Central memory CD8-positive, alpha-beta T cell (primary cell): ENCODE measurements around the gene SLC19A1.

Experiments used
- ATAC-seq: fragments of 150-1000 bp; cut with Tn5 transposase; replicated peaks from 2 replicates; pipeline ENCODE4 v1.10.0; 2022; ENCODE audit warnings: mild to moderate bottlenecking, moderate FRiP score, moderate number of reproducible peaks; ENCODE audit not compliant: poor library complexity, severe bottlenecking; ENCODE audit errors: extremely low read depth
- DNase-seq, 2 donors: peaks; one replicate each; pipeline ENCODE4 v3.0.0; 2021; ENCODE audit warnings: low spot score in 2 of 2
- H3K27ac Mint-ChIP-seq: one replicate; pipeline ENCODE4 v1.8.0; 2022; ENCODE audit warnings: low read depth, mild to moderate bottlenecking, moderate library complexity, mixed read lengths
- H3K27me3 Mint-ChIP-seq: one replicate; pipeline ENCODE4 v1.8.0; 2022; ENCODE audit warnings: mixed read lengths
- H3K36me3 Mint-ChIP-seq: one replicate; pipeline ENCODE4 v1.8.0; 2022; ENCODE audit warnings: mild to moderate bottlenecking, moderate library complexity, mixed read lengths; ENCODE audit not compliant: insufficient read depth
- H3K4me1 Mint-ChIP-seq: one replicate; pipeline ENCODE4 v1.8.0; 2022; ENCODE audit warnings: mixed read lengths
- H3K4me3 Mint-ChIP-seq: one replicate; pipeline ENCODE4 v1.8.0; 2022; ENCODE audit warnings: mild to moderate bottlenecking, moderate library complexity, mixed read lengths
- H3K9me3 Mint-ChIP-seq: one replicate; pipeline ENCODE4 v1.8.0; 2022; ENCODE audit warnings: mixed read lengths

The SLC19A1 gene

DNA sequence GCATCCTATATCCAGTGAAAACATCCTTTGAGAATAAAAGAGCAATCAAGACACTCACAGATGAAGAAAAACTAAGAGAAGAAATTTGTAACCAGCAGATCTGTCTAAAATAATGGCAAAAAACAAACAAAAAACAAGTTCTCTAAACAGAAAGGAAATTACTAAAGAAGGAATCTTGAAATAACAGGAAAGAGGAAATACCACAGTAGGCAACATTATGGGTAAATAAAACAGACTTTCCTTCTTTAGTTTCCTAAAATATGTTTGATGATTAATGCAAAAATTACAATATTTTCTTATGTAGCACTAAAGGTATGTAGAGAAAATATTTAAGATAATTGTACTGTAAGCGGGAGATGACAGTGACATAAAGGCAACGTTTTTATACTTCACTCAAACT, 23.5 kb downstream of the SLC19A1 start:
- peaks cover 2% of the 10 kb centered on the region for H3K36me3 Mint-ChIP-seq
- no peak overlapping the region for H3K4me3 Mint-ChIP-seq
- no peaks in the 10 kb centered on the region for H3K27me3 Mint-ChIP-seq
- ATAC-seq (no peak), DNase-seq (no peak)
- H3K27ac Mint-ChIP-seq: no peak overlapping the region
- H3K9me3 Mint-ChIP-seq: peaks cover 20% of the 10 kb centered on the region
- H3K4me1 Mint-ChIP-seq: peaks cover 10% of the 10 kb centered on the region

- no peak overlapping the region for H3K4me3 Mint-ChIP-seq
- DNase-seq: no peak
These were observed 24.8 kb downstream of the SLC19A1 start for GRCh38 chr21:45517249-45518065.

GRCh38 chr21:45516671-45517151, 25.5 kb downstream of the SLC19A1 start:
- H3K27me3 Mint-ChIP-seq: no peaks in the 10 kb centered on the region
- peaks cover 20% of the 10 kb centered on the region for H3K9me3 Mint-ChIP-seq
- no peak for ATAC-seq
- H3K36me3 Mint-ChIP-seq: peaks cover 2% of the 10 kb centered on the region
- no peak for DNase-seq
- peaks cover 10% of the 10 kb centered on the region for H3K4me1 Mint-ChIP-seq
- H3K27ac Mint-ChIP-seq: no peak overlapping the region
- H3K4me3 Mint-ChIP-seq: no peak overlapping the region

More at GRCh38 chr21:45517249-45518065, 24.8 kb downstream of the SLC19A1 start:
- Mint-ChIP-seq H3K27me3 (no peaks in the 10 kb centered on the region), H3K36me3 (peaks cover 2% of the 10 kb centered on the region), H3K9me3 (peaks cover 20% of the 10 kb centered on the region), H3K27ac (no peak overlapping the region), H3K4me1 (peaks cover 10% of the 10 kb centered on the region)
- ATAC-seq: no peak

- Mint-ChIP-seq H3K4me3 (no peak overlapping the region), H3K9me3 (peaks cover 20% of the 10 kb centered on the region), H3K36me3 (peaks cover 2% of the 10 kb centered on the region), H3K27ac (no peak overlapping the region), H3K4me1 (peaks cover 10% of the 10 kb centered on the region), H3K27me3 (no peaks in the 10 kb centered on the region)
- no peak for ATAC-seq
- no peak for DNase-seq
These were observed 26.1 kb downstream of the SLC19A1 start for GRCh38 chr21:45516071-45516670.

- no peaks in the 10 kb centered on the region for H3K27me3 Mint-ChIP-seq
- H3K9me3 Mint-ChIP-seq: peaks cover 20% of the 10 kb centered on the region
- H3K4me1 Mint-ChIP-seq: peaks cover 10% of the 10 kb centered on the region
- no peak for DNase-seq
- no peak for ATAC-seq
- H3K4me3 Mint-ChIP-seq: no peak overlapping the region
- H3K27ac Mint-ChIP-seq: no peak overlapping the region
- peaks cover 2% of the 10 kb centered on the region for H3K36me3 Mint-ChIP-seq
These were observed 26.8 kb downstream of the SLC19A1 start for GRCh38 chr21:45515241-45516061.

GRCh38 chr21:45514311-45515021, 27.8 kb downstream of the SLC19A1 start:
- DNase-seq: no peak
- Mint-ChIP-seq H3K27ac (no peak overlapping the region), H3K4me1 (peaks cover 10% of the 10 kb centered on the region), H3K36me3 (peaks cover 1% of the 10 kb centered on the region), H3K27me3 (no peaks in the 10 kb centered on the region), H3K9me3 (peaks cover 12% of the 10 kb centered on the region), H3K4me3 (no peak overlapping the region)
- no peak for ATAC-seq

DNA sequence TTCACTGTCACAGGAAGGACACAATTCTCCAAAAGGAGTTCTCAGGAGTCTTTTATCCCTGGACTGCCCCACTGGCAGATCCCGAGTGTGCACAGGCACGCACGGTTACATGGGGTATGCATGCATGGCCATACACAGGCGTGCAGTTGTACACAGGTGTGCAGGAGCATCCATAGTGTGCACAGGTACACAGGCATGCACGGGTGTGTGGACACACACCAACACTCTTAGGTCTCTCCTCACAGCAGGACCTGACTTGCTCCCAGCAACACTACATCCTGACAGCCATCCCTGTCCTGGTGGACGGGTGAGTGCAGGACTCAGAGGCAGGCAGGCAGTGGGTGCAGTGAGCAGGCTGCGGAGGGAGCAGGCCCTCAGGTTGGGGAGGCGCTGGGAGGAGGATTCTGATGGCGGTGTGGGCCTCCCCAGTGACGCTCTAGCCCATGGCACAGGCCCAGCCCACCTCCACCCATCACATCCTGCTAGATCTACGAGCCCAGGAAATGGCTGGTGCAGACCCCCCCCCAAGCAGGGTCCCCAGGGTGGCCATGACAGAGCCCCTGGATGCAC, 28.4 kb downstream of the SLC19A1 start:
- peaks cover 10% of the 10 kb centered on the region for H3K4me1 Mint-ChIP-seq
- no peaks in the 10 kb centered on the region for H3K27me3 Mint-ChIP-seq
- no peak for DNase-seq
- H3K36me3 Mint-ChIP-seq: peaks cover 1% of the 10 kb centered on the region
- no peak for ATAC-seq
- no peak overlapping the region for H3K4me3 Mint-ChIP-seq
- H3K9me3 Mint-ChIP-seq: peaks cover 5% of the 10 kb centered on the region
- H3K27ac Mint-ChIP-seq: no peak overlapping the region

DNA sequence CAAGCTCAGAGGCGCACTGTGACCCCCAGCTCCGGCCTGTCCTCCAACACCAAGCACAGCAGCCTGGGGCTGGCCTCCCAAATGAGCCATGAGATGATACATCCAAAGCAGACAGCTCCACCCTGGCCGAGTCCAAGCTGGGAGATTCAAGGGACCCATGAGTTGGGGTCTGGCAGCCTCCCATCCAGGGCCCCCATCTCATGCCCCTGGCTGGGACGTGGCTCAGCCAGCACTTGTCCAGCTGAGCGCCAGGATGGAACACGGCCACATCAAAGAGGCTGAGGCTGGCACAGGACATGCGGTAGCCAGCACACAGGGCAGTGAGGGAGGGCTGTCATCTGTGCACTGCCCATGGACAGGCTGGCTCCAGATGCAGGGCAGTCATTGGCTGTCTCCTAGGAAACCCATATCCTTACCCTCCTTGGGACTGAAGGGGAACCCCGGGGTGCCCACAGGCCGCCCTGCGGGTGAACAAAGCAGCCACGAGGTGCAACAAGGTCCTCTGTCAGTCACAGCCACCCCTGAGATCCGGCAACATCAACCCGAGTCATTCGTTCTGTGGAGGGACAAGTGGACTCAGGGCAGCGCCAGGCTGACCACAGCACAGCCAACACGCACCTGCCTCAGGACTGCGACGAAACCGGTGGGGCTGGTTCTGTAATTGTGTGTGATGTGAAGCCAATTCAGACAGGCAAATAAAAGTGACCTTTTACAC, 29.1 kb downstream of the SLC19A1 start:
- DNase-seq: no peak
- no peaks in the 10 kb centered on the region for H3K9me3 Mint-ChIP-seq
- peaks cover 10% of the 10 kb centered on the region for H3K4me1 Mint-ChIP-seq
- no peak overlapping the region for H3K27ac Mint-ChIP-seq
- no peak for ATAC-seq
- H3K4me3 Mint-ChIP-seq: no peak overlapping the region
- no peaks in the 10 kb centered on the region for H3K27me3 Mint-ChIP-seq
- peaks cover 1% of the 10 kb centered on the region for H3K36me3 Mint-ChIP-seq

GRCh38 chr21:45512626-45513002, 29.6 kb downstream of the SLC19A1 start:
- peaks cover 4% of the 10 kb centered on the region for H3K4me1 Mint-ChIP-seq
- H3K9me3 Mint-ChIP-seq: no peaks in the 10 kb centered on the region
- no peak for DNase-seq
- H3K27me3 Mint-ChIP-seq: no peaks in the 10 kb centered on the region
- no peak for ATAC-seq
- H3K4me3 Mint-ChIP-seq: no peak overlapping the region
- H3K27ac Mint-ChIP-seq: no peak overlapping the region
- peaks cover 1% of the 10 kb centered on the region for H3K36me3 Mint-ChIP-seq

DNA sequence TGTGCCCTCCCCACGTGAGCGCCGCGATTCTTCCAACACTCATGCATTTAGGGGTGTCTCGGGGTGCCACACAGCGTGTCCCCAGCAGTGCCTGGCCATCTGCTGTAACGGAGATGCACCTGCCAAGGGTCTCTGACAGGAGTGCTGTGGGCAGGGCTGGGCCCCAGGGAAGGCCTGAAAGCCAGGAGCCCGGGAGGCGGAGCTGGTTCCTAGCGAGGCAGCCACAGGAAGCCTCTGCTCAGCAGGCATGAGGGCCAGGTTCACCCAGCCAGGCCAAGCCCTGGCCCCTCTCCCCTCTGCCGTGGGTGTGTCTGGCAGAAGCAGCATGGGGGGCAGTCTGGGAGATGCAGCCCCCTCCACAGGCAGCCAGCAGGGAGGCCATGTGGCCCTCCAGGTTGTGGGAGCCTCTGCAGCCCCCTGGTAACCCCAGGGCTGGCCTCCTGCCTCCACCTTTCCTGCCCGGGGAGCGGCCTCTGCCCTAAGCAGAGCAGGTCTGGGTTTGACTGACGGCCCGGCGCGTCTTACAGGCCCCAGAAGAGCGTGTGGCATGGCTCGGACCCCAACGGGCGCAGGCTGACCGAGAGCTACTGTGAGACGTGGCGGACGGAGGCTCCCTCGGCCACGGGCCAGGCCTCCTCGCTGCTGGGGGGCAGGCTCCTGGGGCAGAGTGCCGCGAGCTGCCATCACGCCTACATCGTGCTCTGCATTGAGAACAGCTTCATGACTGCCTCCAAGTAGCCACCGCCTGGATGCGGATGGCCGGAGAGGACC, 30.4 kb downstream of the SLC19A1 start:
- Mint-ChIP-seq H3K27me3 (no peaks in the 10 kb centered on the region), H3K4me1 (no peaks in the 10 kb centered on the region), H3K27ac (no peak overlapping the region), H3K36me3 (no peaks in the 10 kb centered on the region), H3K4me3 (no peak overlapping the region), H3K9me3 (no peaks in the 10 kb centered on the region)
- ATAC-seq (no peak), DNase-seq (no peak)

GRCh38 chr21:45511007-45511406, 31.2 kb downstream of the SLC19A1 start:
- no peaks in the 10 kb centered on the region for H3K27me3 Mint-ChIP-seq
- no peak overlapping the region for H3K27ac Mint-ChIP-seq
- DNase-seq: no peak
- H3K4me3 Mint-ChIP-seq: no peak overlapping the region
- no peaks in the 10 kb centered on the region for H3K9me3 Mint-ChIP-seq
- ATAC-seq: no peak
- H3K36me3 Mint-ChIP-seq: no peaks in the 10 kb centered on the region
- H3K4me1 Mint-ChIP-seq: no peaks in the 10 kb centered on the region
